DND-41 (cell line): ENCODE data around the gene CEP170B.

ENCODE experiments used
- CTCF ChIP-seq: IDR thresholded peaks from 2 replicates; pipeline ENCODE4 v1.5.1; 2012; ENCODE audit warnings: borderline replicate concordance, low read length, moderate library complexity, mild to moderate bottlenecking; ENCODE audit not compliant: poor library complexity, severe bottlenecking; ENCODE audit errors: extremely low read depth
- EZH2 ChIP-seq: IDR thresholded peaks from 3 replicates; pipeline ENCODE4 v1.6.1; 2012; ENCODE audit warnings: borderline replicate concordance, low read depth, mild to moderate bottlenecking, moderate library complexity, low read length, inconsistent platforms; ENCODE audit not compliant: severe bottlenecking

DNA sequence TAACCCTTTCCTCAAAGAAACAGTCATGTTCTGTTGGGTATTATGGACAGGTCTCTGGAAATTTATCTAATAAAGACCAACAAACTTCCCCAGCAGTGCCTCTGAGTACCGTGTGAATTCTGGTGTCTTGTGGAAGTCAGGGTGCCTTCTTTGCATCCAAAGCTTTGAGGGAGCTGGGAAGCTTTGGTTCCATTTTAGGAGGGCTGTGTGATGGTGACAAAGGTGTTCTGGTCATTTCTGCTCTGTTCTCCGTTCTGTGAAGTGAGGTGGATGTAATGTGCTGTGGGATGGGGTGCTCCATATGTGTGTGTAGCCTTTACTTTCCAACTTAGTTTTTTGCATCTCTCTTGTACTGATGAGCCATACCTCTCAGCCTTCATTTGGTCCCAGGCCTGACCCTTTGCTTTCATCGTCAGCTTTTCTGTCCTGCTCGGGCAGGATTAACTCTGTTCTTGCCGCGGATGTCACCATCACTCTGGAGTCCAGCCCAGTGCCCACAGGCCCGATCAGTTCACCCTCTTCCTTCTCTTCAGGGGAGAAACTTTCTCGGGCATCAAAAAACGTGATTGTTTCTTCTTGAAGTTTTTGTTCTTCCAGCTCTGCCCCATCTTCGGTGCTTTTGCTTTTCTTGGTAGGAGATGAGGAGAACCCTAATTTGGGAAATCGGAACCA lies 72.8 kb downstream of the CEP170B start:
- no peak for TF ChIP-seq CTCF
- TF ChIP-seq EZH2: no peak
